T47D (cell line): ENCODE results near the gene SNTB2.
A peak's percentile ranks its signal among the peaks of the same experiment; 100 is the strongest.
"Not testable (repeated sequence)": the region's sequence is repeated elsewhere in the genome, so short reads cannot be mapped to it uniquely, and the experiment has no call there.

Experiments
- DNase-seq, 2 experiments: peaks; one replicate each; pipeline versions ENCODE4 v3.0.0 to v3.0.0-alpha.2; 2011 to 2012; ENCODE audit warnings: low read depth in 1 of 2, low spot score in 1 of 2
- JUND ChIP-seq: IDR thresholded peaks from 2 replicates; pipeline ENCODE4 v1.6.1; 2012; ENCODE audit warnings: low read depth
- in situ Hi-C: cut with HindIII; loops from 2 replicates; pipeline ENCODE4 v1.10.0; 2016; ENCODE audit warnings: low sequenced_read_pairs, low pct_unique_long_range_greater_than_20kb

The SNTB2 gene

GRCh38 chr16:69293401-69293800, 106.4 kb downstream of the SNTB2 start:
- no peak for DNase-seq
- TF ChIP-seq JUND: no peak
- in situ Hi-C loops: no loop called here

GRCh38 chr16:69294051-69294450, 107.1 kb downstream of the SNTB2 start:
- in situ Hi-C loops: no loop called here
- no peak for TF ChIP-seq JUND
- no peak for DNase-seq

GRCh38 chr16:69296771-69297170, 109.8 kb downstream of the SNTB2 start:
- DNase-seq, in situ Hi-C loops: not testable (repeated sequence)

- in situ Hi-C loops: no loop called here
- DNase-seq: no peak
- TF ChIP-seq JUND: no peak
Measured at GRCh38 chr16:69298261-69298660, 111.3 kb downstream of the SNTB2 start.

- TF ChIP-seq JUND: no peak
- in situ Hi-C loops: no loop called here
- no peak for DNase-seq
Measured at GRCh38 chr16:69301187-69301586, 114.2 kb downstream of the SNTB2 start.

GRCh38 chr16:69301861-69302260, 114.9 kb downstream of the SNTB2 start:
- no peak for TF ChIP-seq JUND
- no peak for DNase-seq
- in situ Hi-C loops: no loop called here

GRCh38 chr16:69302301-69302700, 115.3 kb downstream of the SNTB2 start:
- TF ChIP-seq JUND: no peak
- in situ Hi-C loops: no loop called here
- no peak for DNase-seq

GRCh38 chr16:69306031-69306430, 119.1 kb downstream of the SNTB2 start:
- DNase-seq: no peak
- in situ Hi-C loops: no loop called here
- no peak for TF ChIP-seq JUND

- in situ Hi-C loops: no loop called here
- no peak for DNase-seq
- no peak for TF ChIP-seq JUND
Measured at GRCh38 chr16:69307091-69307490, 120.1 kb downstream of the SNTB2 start.

GRCh38 chr16:69307856-69308255, 120.9 kb downstream of the SNTB2 start:
- no peak for DNase-seq
- in situ Hi-C loops: no loop called here
- TF ChIP-seq JUND: no peak

- no peak for TF ChIP-seq JUND
- in situ Hi-C loops: no loop called here
- no peak for DNase-seq
Measured at GRCh38 chr16:69309316-69309715, 122.4 kb downstream of the SNTB2 start.

GRCh38 chr16:69310653-69311532, 123.9 kb downstream of the SNTB2 start, which contains the start of gene VPS4A:
VPS4A (plus strand) TSS chr16:69311350; CDS start chr16:69311512, 162 bp downstream.
- TF ChIP-seq JUND: no peak
- in situ Hi-C loops: no loop called here

GRCh38 chr16:69311533-69312387, 124.8 kb downstream of the SNTB2 start:
- in situ Hi-C loops: no loop called here
- peak in 1 of 2 experiments; percentile 43 for DNase-seq
- TF ChIP-seq JUND: no peak

More at GRCh38 chr16:69310653-69311532, 123.9 kb downstream of the SNTB2 start, which contains the start of gene VPS4A:
- peak; percentile 91 to 96 for DNase-seq
